H1 (cell line): ENCODE data around the gene SNX32. TPM values are rescaled to one million over a fixed set of nuclear protein-coding genes. Genes with fewer than 3 reads are reported as not detected.

ENCODE experiments used
- CTCF ChIA-PET: fragments of 300-600 bp; sonication (Branson Sonifier 250); formaldehyde crosslinking; loops from one replicate; lab custom pipeline; 2021; ENCODE audit not compliant: partially characterized antibody; lab: Charles Lee
- POLR2A ChIA-PET: fragments of 300-600 bp; sonication (Branson Sonifier 250); formaldehyde crosslinking; loops from one replicate; lab custom pipeline; 2021; ENCODE audit warnings: inconsistent platforms; ENCODE audit not compliant: partially characterized antibody; lab: Charles Lee
- DNase-seq, 2 experiments: peaks; one replicate each; pipeline versions ENCODE4 v3.0.0 to v3.0.0-alpha.2; 2010 to 2022; ENCODE audit warnings: low spot score in 2 of 2, low read depth in 1 of 2, mixed read lengths in 1 of 2
- FAIRE-seq: peaks from 2 replicates; lab custom pipeline; 2011; peaks lifted over from hg19 to GRCh38; lab: Jason Lieb, UNC
- H2AFZ ChIP-seq: 2 replicates; pipeline ENCODE4 v1.8.1; 2012; ENCODE audit warnings: low read length, inconsistent platforms
- H2AK5ac ChIP-seq: 2 replicates; pipeline ENCODE4 v1.6.1; 2013; ENCODE audit warnings: low read depth, low read length
- H2BK120ac ChIP-seq: replicated peaks from 2 replicates; pipeline ENCODE3; 2013; ENCODE audit warnings: low read depth, low read length, inconsistent platforms
- H2BK12ac ChIP-seq: 2 replicates; pipeline ENCODE4 v1.6.1; 2013; ENCODE audit warnings: low read depth, low read length
- H2BK15ac ChIP-seq: 2 replicates; pipeline ENCODE4 v1.6.1; 2013; ENCODE audit warnings: low read length
- H2BK20ac ChIP-seq: 2 replicates; pipeline ENCODE4 v1.6.1; 2013; ENCODE audit warnings: low read length
- H2BK5ac ChIP-seq: 2 replicates; pipeline ENCODE4 v1.6.1; 2013; ENCODE audit warnings: low read depth, low read length
- H3K14ac ChIP-seq: 2 replicates; pipeline ENCODE4 v1.6.1; 2013; ENCODE audit warnings: inconsistent platforms; ENCODE audit not compliant: insufficient read length
- H3K18ac ChIP-seq: 2 replicates; pipeline ENCODE4 v1.6.1; 2013; ENCODE audit warnings: low read length; ENCODE audit errors: extremely low read depth
- H3K23ac ChIP-seq: 2 replicates; pipeline ENCODE4 v1.6.1; 2013; ENCODE audit warnings: inconsistent platforms; ENCODE audit not compliant: insufficient read length
- H3K23me2 ChIP-seq: 2 replicates; pipeline ENCODE4 v1.6.1; 2013; ENCODE audit warnings: low read depth, low read length
- H3K27ac ChIP-seq: 2 replicates; pipeline ENCODE4 v1.6.1; 2011; ENCODE audit warnings: low read depth, low read length, inconsistent platforms
- H3K27me3 ChIP-seq, 4 experiments: replicated peaks in 1 of 4; 1 replicate in 1 of 4; 2 replicates in 3 of 4; pipeline versions ENCODE4 v1.6.1 to v1.8.1; 2011 to 2013; ENCODE audit warnings: low read length in 3 of 4, mild to moderate bottlenecking in 3 of 4, inconsistent platforms in 2 of 4, mixed read lengths in 2 of 4, moderate library complexity in 1 of 4; ENCODE audit not compliant: control insufficient read depth in 3 of 4, insufficient read depth in 3 of 4; ENCODE audit errors: extremely low read depth in 1 of 4
- H3K36me3 ChIP-seq, 4 experiments: 2 replicates each; pipeline versions ENCODE4 v1.6.1 to v1.8.1; 2011 to 2013; ENCODE audit warnings: mild to moderate bottlenecking in 4 of 4, low read length in 3 of 4, moderate library complexity in 2 of 4, control low read depth in 1 of 4, inconsistent platforms in 1 of 4; ENCODE audit not compliant: insufficient read depth in 4 of 4, control insufficient read depth in 2 of 4
- H3K4ac ChIP-seq: replicated peaks from 2 replicates; pipeline ENCODE3; 2013; ENCODE audit warnings: low read length, low read depth, mixed read lengths, inconsistent platforms; ENCODE audit not compliant: insufficient read length
- H3K4me1 ChIP-seq, 4 experiments: replicated peaks in 1 of 4; 1 replicate in 1 of 4; 2 replicates in 3 of 4; pipeline versions ENCODE4 v1.6.1 to v1.8.1; 2011 to 2013; ENCODE audit warnings: low read length in 3 of 4, inconsistent platforms in 2 of 4, mixed read lengths in 1 of 4; ENCODE audit not compliant: insufficient read depth in 4 of 4, control insufficient read depth in 3 of 4
- H3K4me2 ChIP-seq, 2 experiments: 2 replicates each; pipeline versions ENCODE4 v1.6.1 to v1.8.1; 2011 to 2013; ENCODE audit warnings: low read depth in 2 of 2, low read length in 2 of 2, control low read depth in 1 of 2, inconsistent platforms in 1 of 2, mild to moderate bottlenecking in 1 of 2; ENCODE audit not compliant: insufficient read depth in 1 of 2
- H3K4me3 ChIP-seq, 4 experiments: fragments of 200-600, 300-600 bp in 1 of 4; sonication (generic), shearing (Covaris generic), sonication (Bioruptor Twin) in 1 of 4; 2 replicates each; pipeline versions ENCODE4 v1.5.1 to v1.8.1; 2011 to 2016; ENCODE audit warnings: low read length in 4 of 4, low read depth in 3 of 4, control low read depth in 2 of 4, inconsistent platforms in 2 of 4, mild to moderate bottlenecking in 2 of 4, mixed read lengths in 1 of 4, moderate library complexity in 1 of 4; ENCODE audit not compliant: insufficient read depth in 2 of 4; ENCODE audit errors: extremely low read depth in 1 of 4
- H3K56ac ChIP-seq: replicated peaks from 2 replicates; pipeline ENCODE3; 2013; ENCODE audit warnings: low read depth, mild to moderate bottlenecking, mixed read lengths, low read length, inconsistent platforms; ENCODE audit not compliant: insufficient read length
- H3K79me1 ChIP-seq: 2 replicates; pipeline ENCODE4 v1.6.1; 2013; ENCODE audit warnings: low read depth, low read length, control low read depth
- H3K79me2 ChIP-seq, 2 experiments: 2 replicates each; pipeline versions ENCODE4 v1.6.1 to v1.8.1; 2012 to 2013; ENCODE audit warnings: low read length in 2 of 2, mild to moderate bottlenecking in 2 of 2, inconsistent platforms in 1 of 2; ENCODE audit not compliant: insufficient read depth in 2 of 2, control insufficient read depth in 1 of 2
- H3K9ac ChIP-seq, 4 experiments: replicated peaks in 1 of 4; 1 replicate in 1 of 4; 2 replicates in 3 of 4; pipeline versions ENCODE4 v1.6.1 to v1.8.1; 2011 to 2013; ENCODE audit warnings: low read depth in 3 of 4, low read length in 3 of 4, control low read depth in 2 of 4, mild to moderate bottlenecking in 2 of 4, moderate library complexity in 2 of 4, inconsistent platforms in 1 of 4; ENCODE audit errors: extremely low read depth in 1 of 4
- H3K9me3 ChIP-seq, 2 experiments: 2 replicates each; pipeline versions ENCODE4 v1.6.1 to v1.8.1; 2012 to 2013; ENCODE audit warnings: mild to moderate bottlenecking in 2 of 2, moderate library complexity in 2 of 2, control low read depth in 1 of 2, inconsistent platforms in 1 of 2, low read depth in 1 of 2, low read length in 1 of 2, mixed read lengths in 1 of 2; ENCODE audit not compliant: insufficient read depth in 2 of 2
- H4K20me1 ChIP-seq, 2 experiments: replicated peaks in 1 of 2; 2 replicates each; pipeline versions ENCODE3 to v1.8.1; 2011 to 2013; ENCODE audit warnings: inconsistent platforms in 2 of 2, low read length in 2 of 2, mild to moderate bottlenecking in 1 of 2; ENCODE audit not compliant: insufficient read depth in 2 of 2, control insufficient read depth in 1 of 2
- H4K5ac ChIP-seq: 2 replicates; pipeline ENCODE4 v1.6.1; 2013; ENCODE audit warnings: low read length, low read depth, mixed read lengths, inconsistent platforms; ENCODE audit not compliant: insufficient read length
- H4K8ac ChIP-seq: 2 replicates; pipeline ENCODE4 v1.8.0; 2013; ENCODE audit warnings: mild to moderate bottlenecking, moderate library complexity, low read length, inconsistent platforms; ENCODE audit not compliant: insufficient read depth; ENCODE audit errors: extremely low read depth
- H4K91ac ChIP-seq: replicated peaks from 2 replicates; pipeline ENCODE3; 2013; ENCODE audit warnings: low read length, mixed read lengths, inconsistent platforms; ENCODE audit not compliant: insufficient read length
- ATF2 ChIP-seq: IDR thresholded peaks from 2 replicates; pipeline ENCODE4 v1.6.1; 2012; ENCODE audit warnings: low read length, inconsistent platforms
- WGBS, 2 experiments: shearing (Covaris generic) in 1 of 2; methylation state at CpG; one replicate each; pipeline versions ENCODE4 v1.1.6 to v1.1.7; 2013 to 2015; ENCODE audit warnings: low lambda C conversion rate in 2 of 2, mixed read lengths in 2 of 2, inconsistent platforms in 1 of 2, low coverage in 1 of 2, missing lambda C conversion rate in 1 of 2; ENCODE audit not compliant: insufficient replicate concordance in 2 of 2, insufficient coverage in 1 of 2, insufficient read length in 1 of 2; ENCODE audit errors: extremely low coverage in 1 of 2, missing lambda C conversion rate in 1 of 2; 5-methylcytosine and 5-hydroxymethylcytosine counted together
- polyA plus RNA-seq, 7 experiments: library from polyadenylated mRNA; depleted of rRNA in 3 of 7; stranded (reverse) in 5 of 7; unstranded in 2 of 7; fragments of >200 nt in 5 of 7; fragments of 200-250 nt in 2 of 7; gene quantifications; 1 replicate in 5 of 7; 2 replicates in 1 of 7; 4 replicates in 1 of 7; pipeline versions ENCODE4 v1.2.1 to v1.2.3, GENCODE V29; 2011 to 2013; ENCODE audit warnings: missing spikeins in 2 of 7, mixed read lengths in 2 of 7
- total RNA-seq: library from RNA; stranded (reverse); fragmentation: NEBNext Ultra II Directional; extraction: Animal tissue kit (Norgen Biotek cat#: 25700); gene quantifications from 2 replicates; pipeline ENCODE4 v1.2.1, GENCODE V29; 2021

SNX32 gene
- total and polyA plus RNA-seq, 2 of the 8 experiments (the other 6 are each of a cell fraction or from before 2014, with no cell fraction given): 0.76 to 2.2 TPM

DNA sequence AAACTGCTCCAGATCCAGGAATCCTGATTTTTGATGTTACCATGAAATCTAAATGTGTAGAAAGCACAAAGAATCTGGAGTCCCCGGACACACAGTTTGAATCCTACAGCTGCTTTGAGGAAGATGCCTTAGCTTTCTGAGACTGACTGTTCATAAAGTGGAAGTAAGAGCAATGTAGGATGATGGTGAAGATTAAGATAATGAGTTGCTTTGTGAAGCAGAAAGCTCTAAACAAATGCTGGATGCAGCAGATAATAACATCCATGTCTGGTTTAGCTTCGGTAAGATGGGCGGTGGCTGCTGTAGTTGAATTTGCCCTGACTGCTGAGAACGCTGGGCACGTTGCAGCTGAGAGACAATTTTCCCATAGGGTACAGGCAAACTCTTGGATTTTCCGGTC is 26.8 kb upstream of the SNX32 start:
- H2BK15ac ChIP-seq: no peak overlapping the region
- H3K56ac ChIP-seq: no peak overlapping the region
- no peak overlapping the region for H4K8ac ChIP-seq
- H3K4me2 ChIP-seq: no peak overlapping the region
- no peak overlapping the region for H2BK20ac ChIP-seq
- FAIRE-seq (no peak), DNase-seq (no peak)
- peaks cover 0 to 4% (median 0%) of the 10 kb centered on the region in 4 experiments; a peak in 1 of 7 replicates for H3K4me1 ChIP-seq
- H4K91ac ChIP-seq: no peak overlapping the region
- ChIA-PET CTCF (interaction anchor here (0.6 to 4.2 kb wide), 13 partner anchors 9 to 159 kb away, joined by 3 to 40 read pairs (median 5); partner anchors contain the start of gene AP5B1), POLR2A (interaction anchor here (0.6 to 1.7 kb wide), 3 partner anchors 9 to 17 kb away, joined by 3 to 7 read pairs (median 3); no protein-coding TSS in a partner anchor)
- no peak overlapping the region for H3K9ac ChIP-seq
- no peaks in the 10 kb centered on the region for H3K9me3 ChIP-seq
- H2BK120ac ChIP-seq: no peak overlapping the region
- H3K27me3 ChIP-seq: no peaks in the 10 kb centered on the region; a peak in 2 of 7 replicates
- no peaks in the 10 kb centered on the region for H3K23me2 ChIP-seq
- H3K27ac ChIP-seq: no peak overlapping the region
- H3K79me2 ChIP-seq: no peaks in the 10 kb centered on the region
- no peak overlapping the region for H3K4me3 ChIP-seq
- no peak overlapping the region for H3K23ac ChIP-seq
- H3K14ac ChIP-seq: no peak overlapping the region
- WGBS, 2 experiments: 88% methylated on average over 6 of the region's 6 CpGs; no CpG with 5 or more reads in 1 of the 2 experiments
- no peak overlapping the region for H2AK5ac ChIP-seq
- peaks cover 2% of the 10 kb centered on the region; the same call in 1 of the 2 replicates for H3K79me1 ChIP-seq
- no peak overlapping the region for H2BK12ac ChIP-seq
- H3K36me3 ChIP-seq: no peaks in the 10 kb centered on the region
- H2BK5ac ChIP-seq: no peak overlapping the region
- peaks cover 0 to 5% of the 10 kb centered on the region in 2 experiments for H4K20me1 ChIP-seq
- no peak overlapping the region for H3K4ac ChIP-seq
- H4K5ac ChIP-seq: no peak overlapping the region
- no peak overlapping the region for H2AFZ ChIP-seq
- no peak overlapping the region for H3K18ac ChIP-seq
- no peak for TF ChIP-seq ATF2
